Stomach smooth muscle (tissue), 2 donors: ENCODE data around the gene CHID1.

Experiments
- H3K27ac ChIP-seq: one replicate; pipeline ENCODE4 v1.7.0; 2013; ENCODE audit warnings: mild to moderate bottlenecking, low read length, inconsistent platforms
- H3K27me3 ChIP-seq, 2 donors: one replicate each; pipeline ENCODE4 v1.7.0; 2013; ENCODE audit warnings: low read length in 2 of 2; ENCODE audit not compliant: insufficient read depth in 2 of 2, control insufficient read depth in 1 of 2
- H3K36me3 ChIP-seq, 2 donors: one replicate each; pipeline ENCODE4 v1.7.0; 2013; ENCODE audit warnings: low read length in 2 of 2; ENCODE audit not compliant: control insufficient read depth in 2 of 2, insufficient read depth in 2 of 2
- H3K4me1 ChIP-seq: one replicate; pipeline ENCODE4 v1.7.0; 2013; ENCODE audit warnings: low read length; ENCODE audit not compliant: control insufficient read depth, insufficient read depth
- H3K4me3 ChIP-seq, 2 donors: one replicate each; pipeline ENCODE4 v1.7.0; 2013; ENCODE audit warnings: low read length in 2 of 2
- H3K9ac ChIP-seq, 2 donors: one replicate each; pipeline ENCODE4 v1.7.0; 2013; ENCODE audit warnings: low read length in 2 of 2, mild to moderate bottlenecking in 1 of 2
- H3K9me3 ChIP-seq, 2 donors: one replicate each; pipeline ENCODE4 v1.7.0; 2013; ENCODE audit warnings: low read length in 2 of 2; ENCODE audit not compliant: control insufficient read depth in 2 of 2
- donor health status: healthy.
- donor health status: Pancreatic carcinoma.

The CHID1 gene

DNA sequence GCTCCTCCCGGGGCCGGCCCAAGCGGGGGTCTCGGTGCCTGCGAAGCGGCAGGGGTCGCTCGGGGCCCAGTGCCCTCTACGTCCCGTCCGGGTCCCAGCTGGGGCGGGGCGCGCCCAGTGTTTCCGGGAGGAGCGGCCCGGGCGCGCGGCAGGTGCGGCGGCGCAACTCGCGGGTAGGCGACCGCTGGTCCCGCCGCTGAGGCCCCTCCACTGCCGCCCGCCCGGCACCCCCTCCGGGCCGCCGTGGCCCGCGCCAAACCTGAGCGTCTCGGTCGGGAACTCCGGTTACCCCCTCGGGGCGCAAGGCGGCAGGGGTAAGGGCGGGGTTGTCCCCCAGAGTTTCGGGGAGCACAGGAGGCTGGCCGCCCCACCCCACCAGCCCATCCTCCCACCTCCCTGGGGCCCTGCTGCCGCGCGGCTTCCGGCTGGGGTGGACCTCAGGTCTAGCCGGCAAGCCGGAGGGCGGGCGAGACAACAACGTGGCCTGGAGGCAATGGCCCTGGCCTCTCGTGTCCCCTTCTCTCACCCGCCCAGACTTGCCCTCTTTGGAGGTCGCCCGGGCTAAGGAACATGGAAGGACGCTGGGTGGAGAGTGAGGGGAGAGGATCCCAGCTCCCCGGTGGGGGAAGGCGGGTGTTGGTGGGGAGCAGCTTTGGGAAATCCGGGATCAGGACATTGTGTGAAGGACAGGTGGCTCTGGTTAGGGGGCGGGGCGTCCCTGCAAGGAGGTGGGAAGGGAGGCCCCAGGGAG lies 83.3 kb downstream of the CHID1 start:
- Histone ChIP-seq H3K4me1 (peaks cover 51% of the 10 kb centered on the region), H3K27ac (no peak overlapping the region), H3K36me3 (peaks cover 0 to 8% of the 10 kb centered on the region in 2 donors), H3K4me3 (peak overlapping the region in 1 of 2 donors; percentile 52), H3K9ac (no peak overlapping the region), H3K27me3 (peaks cover 57 to 79% of the 10 kb centered on the region in 2 donors), H3K9me3 (no peaks in the 10 kb centered on the region)

DNA sequence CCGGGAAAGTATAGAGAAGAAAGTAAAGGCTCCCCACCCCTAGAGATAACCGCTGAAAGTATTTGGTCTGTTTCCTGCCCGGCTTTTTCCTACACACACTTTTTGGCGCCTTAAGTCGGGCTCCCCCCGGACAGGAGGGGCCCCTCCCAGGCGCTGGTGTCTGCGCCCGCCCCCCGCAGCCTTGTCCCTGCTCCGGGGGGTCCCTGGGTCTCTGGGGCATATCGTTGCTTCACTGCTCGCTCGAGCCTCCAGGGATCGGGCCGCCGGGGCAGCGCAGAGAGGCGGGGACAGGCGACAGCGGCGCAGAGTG lies 83.8 kb downstream of the CHID1 start:
- H3K36me3 ChIP-seq, result peaks cover 0 to 8% of the 10 kb centered on the region in 2 donors
- H3K4me1 ChIP-seq, result peaks cover 51% of the 10 kb centered on the region
- H3K9me3 ChIP-seq, result no peaks in the 10 kb centered on the region
- peaks cover 56 to 73% of the 10 kb centered on the region in 2 donors for H3K27me3 ChIP-seq
- H3K27ac ChIP-seq, result no peak overlapping the region
- H3K9ac ChIP-seq, result no peak overlapping the region
- peak overlapping the region in 1 of 2 donors; percentile 52 for H3K4me3 ChIP-seq

DNA sequence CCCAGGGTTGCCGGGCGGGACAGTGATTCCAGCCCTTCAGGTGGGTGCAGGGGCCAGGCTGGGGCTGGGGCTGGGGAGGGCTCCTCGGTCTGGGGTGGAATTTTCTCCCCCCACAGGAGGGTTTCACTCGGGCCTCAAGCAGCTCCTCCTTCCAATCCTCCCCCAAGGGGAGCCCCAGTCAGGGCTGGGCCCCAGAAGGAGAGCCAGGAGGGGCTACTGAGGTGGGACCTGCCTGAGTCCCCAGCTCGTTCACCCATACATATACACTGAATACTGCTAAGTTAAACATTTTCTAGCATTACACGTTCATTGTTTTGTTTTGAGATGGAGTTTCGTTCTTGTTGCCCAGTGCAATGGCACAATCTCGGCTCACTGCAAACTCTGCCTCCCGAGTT lies 84.4 kb downstream of the CHID1 start:
- Histone ChIP-seq H3K36me3 (peaks cover 0 to 8% of the 10 kb centered on the region in 2 donors), H3K27me3 (peaks cover 51 to 68% of the 10 kb centered on the region in 2 donors), H3K4me1 (peaks cover 51% of the 10 kb centered on the region), H3K4me3 (no peak overlapping the region), H3K27ac (no peak overlapping the region), H3K9me3 (no peaks in the 10 kb centered on the region), H3K9ac (no peak overlapping the region)

GRCh38 chr11:825366-826226 lies 85.0 kb downstream of the CHID1 start:
- H3K36me3 ChIP-seq, result peaks cover 0 to 8% of the 10 kb centered on the region in 2 donors
- no peak overlapping the region for H3K27ac ChIP-seq
- H3K9ac ChIP-seq, result no peak overlapping the region
- peaks cover 51% of the 10 kb centered on the region for H3K4me1 ChIP-seq
- H3K9me3 ChIP-seq, result no peaks in the 10 kb centered on the region
- H3K4me3 ChIP-seq, result no peak overlapping the region
- H3K27me3 ChIP-seq, result peaks cover 46 to 62% of the 10 kb centered on the region in 2 donors

- peaks cover 0 to 8% of the 10 kb centered on the region in 2 donors for H3K36me3 ChIP-seq
- no peaks in the 10 kb centered on the region for H3K9me3 ChIP-seq
- H3K27ac ChIP-seq, result no peak overlapping the region
- peaks cover 51% of the 10 kb centered on the region for H3K4me1 ChIP-seq
- H3K9ac ChIP-seq, result no peak overlapping the region
- no peak overlapping the region for H3K4me3 ChIP-seq
- H3K27me3 ChIP-seq, result peaks cover 40 to 55% of the 10 kb centered on the region in 2 donors
These were observed 85.7 kb downstream of the CHID1 start for GRCh38 chr11:824942-825341.

DNA sequence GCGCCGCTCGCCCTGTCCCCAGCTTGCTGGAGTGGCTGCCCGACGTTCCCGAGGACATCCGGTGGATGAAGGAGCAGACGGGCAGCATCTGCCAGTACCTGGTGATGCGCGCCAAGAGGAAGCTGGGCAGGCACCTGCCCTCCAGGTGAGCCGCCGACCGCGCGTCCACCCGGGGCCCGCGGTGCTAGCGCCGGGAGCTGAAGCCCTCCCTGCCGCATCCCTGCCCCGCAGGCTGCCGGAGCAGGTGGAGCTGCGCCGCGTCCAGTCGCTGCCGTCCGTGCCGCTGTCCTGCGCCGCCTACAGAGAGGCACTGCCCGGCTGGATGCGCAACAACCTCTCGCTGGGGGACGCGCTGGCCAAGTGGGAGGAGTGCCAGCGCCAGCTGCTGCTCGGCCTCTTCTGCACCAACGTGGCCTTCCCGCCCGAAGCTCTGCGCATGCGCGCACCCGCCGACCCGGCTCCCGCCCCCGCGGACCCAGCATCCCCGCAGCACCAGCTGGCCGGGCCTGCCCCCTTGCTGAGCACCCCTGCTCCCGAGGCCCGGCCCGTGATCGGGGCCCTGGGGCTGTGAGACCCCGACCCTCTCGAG lies 86.2 kb downstream of the CHID1 start:
- Histone ChIP-seq H3K4me1 (peaks cover 46% of the 10 kb centered on the region), H3K27ac (no peak overlapping the region), H3K9ac (no peak overlapping the region)

DNA sequence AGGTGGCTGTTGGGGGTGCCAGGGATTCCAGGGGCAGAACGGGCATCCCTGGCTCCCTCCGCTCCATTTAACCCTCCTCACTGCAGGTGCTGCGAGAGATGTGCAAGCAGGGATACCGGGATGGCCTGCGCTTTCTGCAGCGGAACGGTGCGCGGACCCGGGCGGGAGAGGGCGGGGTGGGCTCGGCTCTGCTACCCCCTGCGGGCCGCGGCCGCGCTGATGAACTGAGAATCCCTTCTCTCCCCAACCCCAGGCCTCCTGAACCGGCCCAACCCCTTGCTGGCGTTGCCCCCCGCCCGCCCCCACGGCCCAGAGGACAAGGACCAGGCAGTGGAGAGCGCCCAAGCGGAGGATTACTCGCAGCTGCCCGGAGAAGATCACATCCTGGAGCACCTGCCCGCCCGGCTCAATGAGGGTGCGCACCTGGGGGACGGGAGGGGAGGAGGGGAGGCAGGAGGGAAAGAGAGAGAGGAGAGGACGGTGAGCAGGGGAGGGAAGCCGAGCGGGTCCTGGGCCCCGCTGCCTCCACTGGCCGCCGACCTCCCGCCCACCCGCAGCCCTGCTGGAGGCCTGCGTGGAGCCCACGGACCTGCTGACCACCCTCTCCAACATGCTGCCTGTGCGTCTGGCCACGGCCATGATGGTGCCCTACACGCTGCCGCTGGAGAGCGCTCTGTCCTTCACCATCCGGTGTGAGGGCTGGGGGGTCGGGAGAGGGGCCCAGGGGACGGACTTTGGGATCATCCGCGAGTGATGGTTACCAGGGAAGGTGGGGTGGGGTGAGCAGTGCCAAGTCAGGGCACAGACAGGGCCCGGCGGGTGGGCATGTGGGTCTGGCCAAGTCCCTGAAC lies 86.9 kb downstream of the CHID1 start:
- Histone ChIP-seq H3K27me3 (peaks cover 28 to 42% of the 10 kb centered on the region in 2 donors), H3K9me3 (no peaks in the 10 kb centered on the region), H3K27ac (no peak overlapping the region), H3K9ac (no peak overlapping the region), H3K36me3 (peaks cover 0 to 8% of the 10 kb centered on the region in 2 donors), H3K4me1 (peaks cover 44% of the 10 kb centered on the region), H3K4me3 (no peak overlapping the region)

More for the DNA sequence above, 86.2 kb downstream of the CHID1 start:
- H3K9me3 ChIP-seq, result no peaks in the 10 kb centered on the region
- no peak overlapping the region for H3K4me3 ChIP-seq
- H3K36me3 ChIP-seq, result peaks cover 0 to 8% of the 10 kb centered on the region in 2 donors
- peaks cover 35 to 49% of the 10 kb centered on the region in 2 donors for H3K27me3 ChIP-seq

DNA sequence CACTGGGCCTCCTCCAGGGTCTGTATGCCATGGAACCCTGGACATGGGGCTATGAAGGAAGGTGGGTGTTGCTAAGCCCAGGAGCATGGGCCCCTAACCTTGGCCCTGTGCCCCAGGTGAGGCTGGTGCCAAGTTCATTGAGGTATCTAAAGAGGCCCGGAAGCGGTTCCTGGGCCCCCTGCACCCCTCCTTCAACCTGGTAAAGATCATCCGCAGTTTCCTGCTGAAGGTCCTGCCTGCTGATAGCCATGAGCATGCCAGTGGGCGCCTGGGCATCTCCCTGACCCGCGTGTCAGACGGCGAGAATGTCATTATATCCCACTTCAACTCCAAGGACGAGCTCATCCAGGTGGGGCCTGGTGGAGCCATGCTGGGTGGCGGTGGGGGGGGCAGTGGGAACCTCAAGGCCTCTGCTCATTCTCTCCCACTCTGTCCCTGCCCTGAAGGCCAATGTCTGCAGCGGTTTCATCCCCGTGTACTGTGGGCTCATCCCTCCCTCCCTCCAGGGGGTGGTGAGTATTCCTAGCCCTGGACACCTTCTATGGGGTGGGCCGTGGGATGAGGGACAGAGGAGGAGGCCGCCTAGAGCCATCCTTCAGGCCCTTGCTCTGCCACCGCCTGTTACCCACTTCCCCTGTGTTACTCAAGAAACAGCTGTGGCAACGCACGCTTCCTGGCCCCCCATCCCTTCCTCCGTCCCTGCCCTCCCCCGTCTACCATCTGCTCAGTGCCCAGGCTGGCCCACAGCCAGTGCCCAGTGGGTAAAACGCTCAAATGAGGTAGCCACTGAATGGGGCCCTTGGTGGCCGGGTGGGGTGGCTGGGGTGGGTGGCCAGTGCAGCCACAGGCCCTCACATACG lies 88.9 kb downstream of the CHID1 start:
- peaks cover 36% of the 10 kb centered on the region for H3K4me1 ChIP-seq
- no peak overlapping the region for H3K27ac ChIP-seq
- H3K9me3 ChIP-seq, result no peaks in the 10 kb centered on the region
- H3K27me3 ChIP-seq, result peaks cover 15 to 23% of the 10 kb centered on the region in 2 donors
- H3K9ac ChIP-seq, result no peak overlapping the region
- peak overlapping the region in 1 of 2 donors; percentile 81 for H3K4me3 ChIP-seq
- peaks cover 0 to 8% of the 10 kb centered on the region in 2 donors for H3K36me3 ChIP-seq

GRCh38 chr11:820655-821511 lies 89.7 kb downstream of the CHID1 start:
- H3K4me1 ChIP-seq, result peaks cover 34% of the 10 kb centered on the region

More at GRCh38 chr11:820655-821511, 89.7 kb downstream of the CHID1 start:
- peaks cover 9 to 14% of the 10 kb centered on the region in 2 donors for H3K27me3 ChIP-seq
- H3K27ac ChIP-seq, result no peak overlapping the region
- peaks cover 0 to 8% of the 10 kb centered on the region in 2 donors for H3K36me3 ChIP-seq
- H3K9ac ChIP-seq, result peak overlapping the region; percentile 52 to 71
- H3K9me3 ChIP-seq, result no peaks in the 10 kb centered on the region
- H3K4me3 ChIP-seq, result peak overlapping the region; percentile 57 to 81
